Measurements from ENCODE around the gene SLC16A8.

- TF ChIP-seq POLR2A (IDR thresholded peaks at IDR 0.05; ENCODE audit: low read depth), result no peak
- no peak for TF ChIP-seq EP300 (IDR thresholded peaks at IDR 0.05)
- TF ChIP-seq POLR2AphosphoS5 (IDR thresholded peaks at IDR 0.05), result no peak
Observed at GRCh38 chr22:38075105-38075825, 8.7 kb downstream of the SLC16A8 start.

Data from esophagus muscularis mucosa (tissue), 3 donors.